HEK293 (cell line): Measurements from ENCODE around the gene MAML3.
A peak's percentile ranks its signal among the peaks of the same experiment; 100 is the strongest.

Experiments
- BCL11B ChIP-seq: fragments of 450-650 bp; formaldehyde crosslinking; IDR thresholded peaks from 2 replicates; pipeline ENCODE4 v1.5.1; 2016; ENCODE audit warnings: low read depth, missing biosample characterization, missing genetic modification characterization
- KLF10 ChIP-seq: fragments of 450-650 bp; IDR thresholded peaks from 2 replicates; pipeline ENCODE4 v1.5.1; 2018; ENCODE audit warnings: missing biosample characterization, mild to moderate bottlenecking, missing genetic modification characterization
- MYNN ChIP-seq: fragments of 450-650 bp; formaldehyde crosslinking; IDR thresholded peaks from 2 replicates; pipeline ENCODE4 v1.5.1; 2016; ENCODE audit warnings: missing biosample characterization, missing genetic modification characterization, borderline replicate concordance
- OSR2 ChIP-seq: fragments of 450-650 bp; formaldehyde crosslinking; IDR thresholded peaks from 2 replicates; pipeline ENCODE4 v1.5.1; 2016; ENCODE audit warnings: missing biosample characterization, missing genetic modification characterization
- TRIM28 ChIP-seq: IDR thresholded peaks from 2 replicates; pipeline ENCODE4 v1.6.1; 2011; ENCODE audit warnings: low read length, control low read depth, borderline replicate concordance
- WT1 ChIP-seq: fragments of 450-650 bp; formaldehyde crosslinking; IDR thresholded peaks from 2 replicates; pipeline ENCODE4 v1.5.1; 2016; ENCODE audit warnings: missing biosample characterization, missing genetic modification characterization
- ZBTB48 ChIP-seq: fragments of 450-650 bp; formaldehyde crosslinking; IDR thresholded peaks from 2 replicates; pipeline ENCODE4 v1.5.1; 2016; ENCODE audit warnings: missing biosample characterization, missing genetic modification characterization
- ZNF133 ChIP-seq: fragments of 450-650 bp; formaldehyde crosslinking; IDR thresholded peaks from 2 replicates; pipeline ENCODE4 v1.5.1; 2016; ENCODE audit warnings: missing biosample characterization, missing genetic modification characterization
- ZNF19 ChIP-seq: fragments of 450-650 bp; formaldehyde crosslinking; IDR thresholded peaks from 2 replicates; pipeline ENCODE4; 2016; ENCODE audit warnings: missing biosample characterization, missing genetic modification characterization, low read depth
- ZNF202 ChIP-seq: fragments of 450-650 bp; formaldehyde crosslinking; IDR thresholded peaks from 2 replicates; pipeline ENCODE4 v1.5.1; 2016; ENCODE audit warnings: missing biosample characterization, missing genetic modification characterization, borderline replicate concordance
- ZNF223 ChIP-seq: fragments of 450-650 bp; formaldehyde crosslinking; IDR thresholded peaks from 2 replicates; pipeline ENCODE4 v1.5.1; 2016; ENCODE audit warnings: missing biosample characterization, missing genetic modification characterization
- ZNF335 ChIP-seq: fragments of 450-650 bp; formaldehyde crosslinking; conservative IDR thresholded peaks from 2 replicates; pipeline ENCODE4 v1.5.1; 2016; ENCODE audit warnings: missing biosample characterization, missing genetic modification characterization
- ZNF341 ChIP-seq: fragments of 450-650 bp; formaldehyde crosslinking; IDR thresholded peaks from 2 replicates; pipeline ENCODE4; 2016; ENCODE audit warnings: low read depth, missing biosample characterization, missing genetic modification characterization
- ZNF394 ChIP-seq: fragments of 450-650 bp; formaldehyde crosslinking; IDR thresholded peaks from 2 replicates; pipeline ENCODE4 v1.5.1; 2016; ENCODE audit warnings: missing biosample characterization, missing genetic modification characterization, mild to moderate bottlenecking, moderate library complexity, borderline replicate concordance
- ZNF404 ChIP-seq: fragments of 450-650 bp; formaldehyde crosslinking; IDR thresholded peaks from 2 replicates; pipeline ENCODE4 v1.5.1; 2017; ENCODE audit warnings: missing biosample characterization, missing genetic modification characterization
- ZNF416 ChIP-seq: fragments of 450-650 bp; formaldehyde crosslinking; IDR thresholded peaks from 2 replicates; pipeline ENCODE4 v1.5.1; 2016; ENCODE audit warnings: missing biosample characterization, missing genetic modification characterization
- ZNF501 ChIP-seq: fragments of 450-650 bp; formaldehyde crosslinking; IDR thresholded peaks from 2 replicates; pipeline ENCODE4 v1.5.1; 2016; ENCODE audit warnings: missing biosample characterization, missing genetic modification characterization
- ZNF621 ChIP-seq: fragments of 450-650 bp; formaldehyde crosslinking; IDR thresholded peaks from 2 replicates; pipeline ENCODE4 v1.5.1; 2017; ENCODE audit warnings: missing biosample characterization, missing genetic modification characterization
- ZNF624 ChIP-seq: fragments of 450-650 bp; formaldehyde crosslinking; IDR thresholded peaks from 2 replicates; pipeline ENCODE4 v1.5.1; 2017; ENCODE audit warnings: missing biosample characterization, missing genetic modification characterization
- ZNF660 ChIP-seq: fragments of 450-650 bp; IDR thresholded peaks from 2 replicates; pipeline ENCODE4 v1.5.1; 2018; ENCODE audit warnings: missing biosample characterization, mild to moderate bottlenecking, missing genetic modification characterization
- ZNF664 ChIP-seq: fragments of 450-650 bp; formaldehyde crosslinking; IDR thresholded peaks from 2 replicates; pipeline ENCODE4 v1.5.1; 2016; ENCODE audit warnings: missing biosample characterization, missing genetic modification characterization
- ZNF677 ChIP-seq: fragments of 450-650 bp; IDR thresholded peaks from 2 replicates; pipeline ENCODE4 v1.5.0; 2018; ENCODE audit warnings: missing biosample characterization, mild to moderate bottlenecking, missing genetic modification characterization, moderate library complexity
- ZNF747 ChIP-seq: fragments of 450-650 bp; formaldehyde crosslinking; IDR thresholded peaks from 2 replicates; pipeline ENCODE4 v1.5.1; 2016; ENCODE audit warnings: missing biosample characterization, missing genetic modification characterization
- ZNF768 ChIP-seq: fragments of 450-650 bp; formaldehyde crosslinking; IDR thresholded peaks from 2 replicates; pipeline ENCODE4 v1.5.1; 2018; ENCODE audit warnings: missing biosample characterization, mild to moderate bottlenecking, missing genetic modification characterization
- ZNF792 ChIP-seq: fragments of 450-650 bp; formaldehyde crosslinking; IDR thresholded peaks from 2 replicates; pipeline ENCODE4 v1.5.1; 2016; ENCODE audit warnings: missing biosample characterization, missing genetic modification characterization
- ZSCAN16 ChIP-seq: fragments of 450-650 bp; formaldehyde crosslinking; IDR thresholded peaks from 2 replicates; pipeline ENCODE4 v1.5.1; 2016; ENCODE audit warnings: missing biosample characterization, missing genetic modification characterization
- TF ChIP-seq, protein P1 (sequence below): fragments of 450-650 bp; formaldehyde crosslinking; IDR thresholded peaks from 2 replicates; pipeline ENCODE4 v1.5.1; 2016; ENCODE audit warnings: missing biosample characterization, missing genetic modification characterization
- TF ChIP-seq, protein P2 (sequence below): fragments of 450-650 bp; IDR thresholded peaks from 2 replicates; pipeline ENCODE4 v1.5.1; 2018; ENCODE audit warnings: missing biosample characterization, missing genetic modification characterization
- TF ChIP-seq, protein P3 (sequence below): fragments of 450-650 bp; formaldehyde crosslinking; IDR thresholded peaks from 2 replicates; pipeline ENCODE4 v1.5.1; 2016; ENCODE audit warnings: missing biosample characterization, missing genetic modification characterization, low read depth
- TF ChIP-seq, protein P4 (sequence below): fragments of 450-650 bp; formaldehyde crosslinking; IDR thresholded peaks from 2 replicates; pipeline ENCODE4 v1.5.1; 2017; ENCODE audit warnings: missing biosample characterization, missing genetic modification characterization

Gene MAML3

GRCh38 chr4:139903845-139904244 lies 250.1 kb downstream of the MAML3 start (continued):
- TF ChIP-seq ZNF664 (tag by site-specific recombination) (no peak), ZNF677 (tag by site-specific recombination) (no peak), MYNN (tag by site-specific recombination) (no peak), ZNF335 (tag by site-specific recombination) (peak; percentile 38; the same call in 1 of the 2 replicates), ZNF624 (no peak), ZNF501 (tag by site-specific recombination) (no peak), ZNF768 (no peak), ZNF341 (no peak), ZNF394 (no peak), OSR2 (tag by site-specific recombination) (no peak), ZNF223 (tag by site-specific recombination) (no peak), ZNF621 (tag by site-specific recombination) (no peak), ZNF202 (tag by site-specific recombination) (no peak), ZSCAN16 (tag by site-specific recombination) (no peak), BCL11B (no peak), ZNF792 (tag by site-specific recombination) (no peak), ZNF660 (tag by site-specific recombination) (peak; percentile 84), ZNF404 (no peak), ZBTB48 (tag by site-specific recombination) (0 out of 2 replicates have a peak, but pooled peaks have one; percentile 23), ZNF19 (no peak), ZNF133 (tag by site-specific recombination) (no peak), TRIM28 (no peak), ZNF747 (no peak), WT1 (tag by site-specific recombination) (peak; percentile 29; the same call in 1 of the 2 replicates), KLF10 (tag by site-specific recombination) (no peak), ZNF416 (tag by site-specific recombination) (no peak)
- TF ChIP-seq, protein P1, sequence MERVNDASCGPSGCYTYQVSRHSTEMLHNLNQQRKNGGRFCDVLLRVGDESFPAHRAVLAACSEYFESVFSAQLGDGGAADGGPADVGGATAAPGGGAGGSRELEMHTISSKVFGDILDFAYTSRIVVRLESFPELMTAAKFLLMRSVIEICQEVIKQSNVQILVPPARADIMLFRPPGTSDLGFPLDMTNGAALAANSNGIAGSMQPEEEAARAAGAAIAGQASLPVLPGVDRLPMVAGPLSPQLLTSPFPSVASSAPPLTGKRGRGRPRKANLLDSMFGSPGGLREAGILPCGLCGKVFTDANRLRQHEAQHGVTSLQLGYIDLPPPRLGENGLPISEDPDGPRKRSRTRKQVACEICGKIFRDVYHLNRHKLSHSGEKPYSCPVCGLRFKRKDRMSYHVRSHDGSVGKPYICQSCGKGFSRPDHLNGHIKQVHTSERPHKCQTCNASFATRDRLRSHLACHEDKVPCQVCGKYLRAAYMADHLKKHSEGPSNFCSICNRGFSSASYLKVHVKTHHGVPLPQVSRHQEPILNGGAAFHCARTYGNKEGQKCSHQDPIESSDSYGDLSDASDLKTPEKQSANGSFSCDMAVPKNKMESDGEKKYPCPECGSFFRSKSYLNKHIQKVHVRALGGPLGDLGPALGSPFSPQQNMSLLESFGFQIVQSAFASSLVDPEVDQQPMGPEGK (tag by site-specific recombination), result no peak
- TF ChIP-seq, protein P2, sequence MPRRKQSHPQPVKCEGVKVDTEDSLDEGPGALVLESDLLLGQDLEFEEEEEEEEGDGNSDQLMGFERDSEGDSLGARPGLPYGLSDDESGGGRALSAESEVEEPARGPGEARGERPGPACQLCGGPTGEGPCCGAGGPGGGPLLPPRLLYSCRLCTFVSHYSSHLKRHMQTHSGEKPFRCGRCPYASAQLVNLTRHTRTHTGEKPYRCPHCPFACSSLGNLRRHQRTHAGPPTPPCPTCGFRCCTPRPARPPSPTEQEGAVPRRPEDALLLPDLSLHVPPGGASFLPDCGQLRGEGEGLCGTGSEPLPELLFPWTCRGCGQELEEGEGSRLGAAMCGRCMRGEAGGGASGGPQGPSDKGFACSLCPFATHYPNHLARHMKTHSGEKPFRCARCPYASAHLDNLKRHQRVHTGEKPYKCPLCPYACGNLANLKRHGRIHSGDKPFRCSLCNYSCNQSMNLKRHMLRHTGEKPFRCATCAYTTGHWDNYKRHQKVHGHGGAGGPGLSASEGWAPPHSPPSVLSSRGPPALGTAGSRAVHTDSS (tag by site-specific recombination), result no peak
- TF ChIP-seq, protein P3, sequence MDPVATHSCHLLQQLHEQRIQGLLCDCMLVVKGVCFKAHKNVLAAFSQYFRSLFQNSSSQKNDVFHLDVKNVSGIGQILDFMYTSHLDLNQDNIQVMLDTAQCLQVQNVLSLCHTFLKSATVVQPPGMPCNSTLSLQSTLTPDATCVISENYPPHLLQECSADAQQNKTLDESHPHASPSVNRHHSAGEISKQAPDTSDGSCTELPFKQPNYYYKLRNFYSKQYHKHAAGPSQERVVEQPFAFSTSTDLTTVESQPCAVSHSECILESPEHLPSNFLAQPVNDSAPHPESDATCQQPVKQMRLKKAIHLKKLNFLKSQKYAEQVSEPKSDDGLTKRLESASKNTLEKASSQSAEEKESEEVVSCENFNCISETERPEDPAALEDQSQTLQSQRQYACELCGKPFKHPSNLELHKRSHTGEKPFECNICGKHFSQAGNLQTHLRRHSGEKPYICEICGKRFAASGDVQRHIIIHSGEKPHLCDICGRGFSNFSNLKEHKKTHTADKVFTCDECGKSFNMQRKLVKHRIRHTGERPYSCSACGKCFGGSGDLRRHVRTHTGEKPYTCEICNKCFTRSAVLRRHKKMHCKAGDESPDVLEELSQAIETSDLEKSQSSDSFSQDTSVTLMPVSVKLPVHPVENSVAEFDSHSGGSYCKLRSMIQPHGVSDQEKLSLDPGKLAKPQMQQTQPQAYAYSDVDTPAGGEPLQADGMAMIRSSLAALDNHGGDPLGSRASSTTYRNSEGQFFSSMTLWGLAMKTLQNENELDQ, result no peak
- TF ChIP-seq, protein P4, sequence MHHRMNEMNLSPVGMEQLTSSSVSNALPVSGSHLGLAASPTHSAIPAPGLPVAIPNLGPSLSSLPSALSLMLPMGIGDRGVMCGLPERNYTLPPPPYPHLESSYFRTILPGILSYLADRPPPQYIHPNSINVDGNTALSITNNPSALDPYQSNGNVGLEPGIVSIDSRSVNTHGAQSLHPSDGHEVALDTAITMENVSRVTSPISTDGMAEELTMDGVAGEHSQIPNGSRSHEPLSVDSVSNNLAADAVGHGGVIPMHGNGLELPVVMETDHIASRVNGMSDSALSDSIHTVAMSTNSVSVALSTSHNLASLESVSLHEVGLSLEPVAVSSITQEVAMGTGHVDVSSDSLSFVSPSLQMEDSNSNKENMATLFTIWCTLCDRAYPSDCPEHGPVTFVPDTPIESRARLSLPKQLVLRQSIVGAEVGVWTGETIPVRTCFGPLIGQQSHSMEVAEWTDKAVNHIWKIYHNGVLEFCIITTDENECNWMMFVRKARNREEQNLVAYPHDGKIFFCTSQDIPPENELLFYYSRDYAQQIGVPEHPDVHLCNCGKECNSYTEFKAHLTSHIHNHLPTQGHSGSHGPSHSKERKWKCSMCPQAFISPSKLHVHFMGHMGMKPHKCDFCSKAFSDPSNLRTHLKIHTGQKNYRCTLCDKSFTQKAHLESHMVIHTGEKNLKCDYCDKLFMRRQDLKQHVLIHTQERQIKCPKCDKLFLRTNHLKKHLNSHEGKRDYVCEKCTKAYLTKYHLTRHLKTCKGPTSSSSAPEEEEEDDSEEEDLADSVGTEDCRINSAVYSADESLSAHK (tag by site-specific recombination), result no peak
- TF ChIP-seq, all 188 proteins: peak for 28
